CD14-positive monocyte (primary cell): Measurements from ENCODE around the gene TM9SF3. TPM values are rescaled to one million over a fixed set of nuclear protein-coding genes. Genes with fewer than 3 reads are reported as not detected.
"Not testable (repeated sequence)": the region's sequence is repeated elsewhere in the genome, so short reads cannot be mapped to it uniquely, and the experiment has no call there.

Experiments
- DNase-seq, 3 donors: peaks; one replicate each; pipeline ENCODE4 v3.0.0-alpha.2; 2011 to 2022
- H2AFZ ChIP-seq: 2 replicates; pipeline ENCODE4 v1.6.0; 2012; ENCODE audit warnings: mild to moderate bottlenecking, low read depth, low read length, inconsistent platforms; ENCODE audit not compliant: insufficient read depth, poor library complexity, severe bottlenecking
- H3K27ac ChIP-seq, 2 donors: 1 replicate in 1 of 2; 2 replicates in 1 of 2; pipeline ENCODE4 v1.5.1; 2012 to 2013; ENCODE audit warnings: low read length in 2 of 2, control low read depth in 1 of 2, inconsistent platforms in 1 of 2, low read depth in 1 of 2, mild to moderate bottlenecking in 1 of 2
- H3K27me3 ChIP-seq, 2 donors: one replicate each; pipeline versions ENCODE4 v1.6.0 to v1.6.1; 2011 to 2013; ENCODE audit warnings: low read length in 2 of 2; ENCODE audit not compliant: control insufficient read depth in 2 of 2, insufficient read depth in 2 of 2
- H3K36me3 ChIP-seq, 2 donors: replicated peaks in 1 of 2; 1 replicate in 1 of 2; 2 replicates in 1 of 2; pipeline versions ENCODE4 v1.5.1 to v1.6.1; 2012 to 2013; ENCODE audit warnings: low read length in 2 of 2, control low read depth in 1 of 2, inconsistent platforms in 1 of 2, mild to moderate bottlenecking in 1 of 2; ENCODE audit not compliant: insufficient read depth in 2 of 2, control insufficient read depth in 1 of 2
- H3K4me1 ChIP-seq, 2 donors: 1 replicate in 1 of 2; 2 replicates in 1 of 2; pipeline versions ENCODE4 v1.5.1 to v1.6.1; 2012 to 2013; ENCODE audit warnings: low read length in 2 of 2, control low read depth in 1 of 2, inconsistent platforms in 1 of 2, mild to moderate bottlenecking in 1 of 2, moderate library complexity in 1 of 2; ENCODE audit not compliant: insufficient read depth in 2 of 2, control insufficient read depth in 1 of 2
- H3K4me2 ChIP-seq: replicated peaks from 2 replicates; pipeline ENCODE3; 2012; ENCODE audit warnings: low read length, moderate library complexity, mild to moderate bottlenecking; ENCODE audit not compliant: poor library complexity, severe bottlenecking; ENCODE audit errors: extremely low read depth
- H3K4me3 ChIP-seq, 3 experiments: fragments of 200-600 bp in 1 of 3; sonication (generic) in 1 of 3; replicated peaks in 1 of 3; 1 replicate in 2 of 3; 2 replicates in 1 of 3; pipeline ENCODE4 v1.5.1; 2011 to 2013; ENCODE audit warnings: low read length in 3 of 3, mild to moderate bottlenecking in 3 of 3, control low read depth in 2 of 3, low read depth in 2 of 3, inconsistent platforms in 1 of 3, moderate library complexity in 1 of 3
- H3K79me2 ChIP-seq: 2 replicates; pipeline ENCODE4 v1.6.0; 2012; ENCODE audit warnings: mild to moderate bottlenecking, control low read depth, inconsistent platforms, low read length, moderate library complexity; ENCODE audit not compliant: insufficient read depth
- H3K9ac ChIP-seq: 2 replicates; pipeline ENCODE4 v1.6.0; 2017; ENCODE audit warnings: low read length, mild to moderate bottlenecking; ENCODE audit not compliant: insufficient read depth, poor library complexity, severe bottlenecking
- H3K9me3 ChIP-seq, 2 donors: replicated peaks in 1 of 2; 1 replicate in 1 of 2; 2 replicates in 1 of 2; pipeline versions ENCODE4 v1.5.1 to v1.6.1; 2012 to 2013; ENCODE audit warnings: low read length in 2 of 2, control low read depth in 1 of 2; ENCODE audit not compliant: control insufficient read depth in 1 of 2, insufficient read depth in 1 of 2
- H4K20me1 ChIP-seq: 2 replicates; pipeline ENCODE4 v1.6.0; 2012; ENCODE audit warnings: mild to moderate bottlenecking, low read length, control low read depth, moderate library complexity; ENCODE audit not compliant: insufficient read depth
- H3K27ac Mint-ChIP-seq, 7 donors: one replicate each; pipeline ENCODE4 v1.8.0; 2020; ENCODE audit warnings: mild to moderate bottlenecking in 7 of 7, mixed read lengths in 7 of 7, moderate library complexity in 6 of 7, inconsistent platforms in 2 of 7
- H3K27me3 Mint-ChIP-seq, 3 donors: one replicate each; pipeline ENCODE4 v1.8.0; 2021 to 2022; ENCODE audit warnings: low read depth in 3 of 3, mild to moderate bottlenecking in 3 of 3, mixed read lengths in 3 of 3, moderate library complexity in 3 of 3, inconsistent platforms in 1 of 3
- H3K36me3 Mint-ChIP-seq, 2 donors: one replicate each; pipeline ENCODE4 v1.8.0; 2020; ENCODE audit warnings: mixed read lengths in 2 of 2, inconsistent platforms in 1 of 2, mild to moderate bottlenecking in 1 of 2
- H3K4me1 Mint-ChIP-seq: one replicate; pipeline ENCODE4 v1.8.0; 2020; ENCODE audit warnings: mild to moderate bottlenecking, mixed read lengths
- H3K4me3 Mint-ChIP-seq, 2 donors: one replicate each; pipeline ENCODE4 v1.8.0; 2020; ENCODE audit warnings: mild to moderate bottlenecking in 2 of 2, mixed read lengths in 2 of 2, moderate library complexity in 1 of 2
- H3K9me3 Mint-ChIP-seq, 7 donors: one replicate each; pipeline ENCODE4 v1.8.0; 2020 to 2022; ENCODE audit warnings: mixed read lengths in 7 of 7, mild to moderate bottlenecking in 6 of 7, moderate library complexity in 6 of 7, inconsistent platforms in 2 of 7
- CTCF ChIP-seq: fragments of 200-600 bp; IDR thresholded peaks from one replicate; pipeline ENCODE4 v1.8.0; 2022; ENCODE audit warnings: antibody characterized with exemption, mild to moderate bottlenecking
- WGBS: methylation state at CpG from one replicate; pipeline ENCODE4 v1.1.5; 2013; ENCODE audit warnings: missing lambda C conversion rate; ENCODE audit not compliant: insufficient coverage; 5-methylcytosine and 5-hydroxymethylcytosine counted together
- intact Hi-C, 2 donors: fragments of 100-400 bp; cut with micrococcal nuclease; formaldehyde crosslinking; loops; one replicate each; pipeline versions ENCODE4 v1.15.0 to v1.15.1; 2023
- polyA plus RNA-seq, 3 donors: library from polyadenylated mRNA; depleted of rRNA in 1 of 3; unstranded in 2 of 3; stranded (reverse) in 1 of 3; fragments of 300-500 nt in 2 of 3; fragments of >200 nt in 1 of 3; fragmentation: Illumina TruSeq in 2 of 3; gene quantifications; 1 replicate in 2 of 3; 2 replicates in 1 of 3; pipeline ENCODE4 v1.2.3, GENCODE V29; 2012 to 2021

Gene TM9SF3
- polyA plus RNA-seq, 3 donors = 23.9 to 67.1 (median 59.9) TPM

DNA sequence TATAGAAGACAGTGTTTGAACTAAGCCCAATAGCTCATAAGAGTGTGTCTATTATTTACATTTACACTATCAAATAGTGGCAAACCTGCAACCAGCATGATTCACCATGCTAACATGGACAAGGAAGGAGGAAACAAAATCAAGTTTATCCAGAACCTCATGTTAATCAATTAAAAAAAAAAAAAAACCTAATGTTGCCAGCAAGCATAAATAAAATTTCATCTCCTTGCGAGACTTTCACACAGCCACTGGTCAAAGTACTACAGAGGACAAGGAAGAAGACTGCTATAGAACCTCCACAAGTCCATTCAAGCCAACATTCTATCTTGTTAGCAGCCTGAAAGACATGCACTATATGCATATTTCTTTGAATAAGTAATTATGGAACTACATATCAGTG is 9.7 kb downstream of the TM9SF3 start:
- no peak overlapping the region for H3K4me3 ChIP-seq
- intact Hi-C loops = no loop called here
- no peak overlapping the region for H3K9ac ChIP-seq
- H3K79me2 ChIP-seq = peaks cover 99% of the 10 kb centered on the region
- H3K9me3 Mint-ChIP-seq = peaks cover 0 to 4% (median 0%) of the 10 kb centered on the region in 7 donors
- no peaks in the 10 kb centered on the region for H3K27me3 Mint-ChIP-seq
- H3K9me3 ChIP-seq = no peaks in the 10 kb centered on the region
- peak overlapping the region in 5 of 7 donors; percentile 16 to 62 (median 37) for H3K27ac Mint-ChIP-seq
- WGBS = no CpG with 5 or more reads among the region's 1 CpG
- TF ChIP-seq CTCF = no peak
- DNase-seq = no peak
- H2AFZ ChIP-seq = no peak overlapping the region
- no peaks in the 10 kb centered on the region for H3K27me3 ChIP-seq
- peaks cover 15 to 37% of the 10 kb centered on the region in 2 donors for H3K36me3 ChIP-seq
- H3K4me2 ChIP-seq = no peak overlapping the region
- H3K27ac ChIP-seq = no peak overlapping the region
- H3K4me1 ChIP-seq = peaks cover 0 to 10% of the 10 kb centered on the region in 2 donors
- H3K36me3 Mint-ChIP-seq = peaks cover 31 to 42% of the 10 kb centered on the region in 2 donors
- peaks cover 39% of the 10 kb centered on the region for H3K4me1 Mint-ChIP-seq
- no peak overlapping the region for H3K4me3 Mint-ChIP-seq
- peaks cover 98% of the 10 kb centered on the region for H4K20me1 ChIP-seq

- no peak for DNase-seq
- H3K4me2 ChIP-seq = no peak overlapping the region
- peaks cover 98% of the 10 kb centered on the region for H4K20me1 ChIP-seq
- TF ChIP-seq CTCF = no peak
- peaks cover 15 to 43% of the 10 kb centered on the region in 2 donors for H3K36me3 ChIP-seq
- Mint-ChIP-seq H3K27ac (peak overlapping the region in 5 of 7 donors; percentile 43 to 74 (median 62)), H3K9me3 (peaks cover 0 to 4% (median 0%) of the 10 kb centered on the region in 7 donors), H3K4me1 (peaks cover 33% of the 10 kb centered on the region), H3K4me3 (no peak overlapping the region), H3K36me3 (peaks cover 36 to 49% of the 10 kb centered on the region in 2 donors), H3K27me3 (no peaks in the 10 kb centered on the region)
- H3K27me3 ChIP-seq = no peaks in the 10 kb centered on the region
- no peak overlapping the region for H3K4me3 ChIP-seq
- intact Hi-C loops = no loop called here
- no peaks in the 10 kb centered on the region for H3K9me3 ChIP-seq
- no CpG with 5 or more reads among the region's 1 CpG for WGBS
- peak overlapping the region in 1 of 2 donors; percentile 48 for H3K27ac ChIP-seq
- H3K79me2 ChIP-seq = peaks cover 99% of the 10 kb centered on the region
- no peak overlapping the region for H3K9ac ChIP-seq
- H2AFZ ChIP-seq = no peak overlapping the region
- H3K4me1 ChIP-seq = peaks cover 0 to 10% of the 10 kb centered on the region in 2 donors
Measured at GRCh38 chr10:96576277-96576980, 10.4 kb downstream of the TM9SF3 start.

DNA sequence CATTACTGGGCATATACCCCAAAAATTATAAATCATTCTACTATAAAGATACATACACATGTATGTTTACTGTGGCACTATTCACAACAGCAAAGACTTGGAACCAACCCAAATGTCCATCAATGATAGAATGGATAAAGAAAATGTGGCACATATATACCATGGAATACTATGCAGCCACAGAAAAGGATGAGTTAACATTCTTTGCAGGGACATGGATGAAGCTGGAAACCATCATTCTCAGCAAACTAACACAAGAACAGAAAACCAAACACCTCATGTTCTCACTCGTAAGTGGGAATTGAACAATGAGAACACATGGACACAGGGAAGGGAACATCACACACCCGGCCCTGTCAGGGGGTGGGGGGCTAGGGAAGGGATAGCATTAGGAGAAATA is 12.2 kb downstream of the TM9SF3 start:
- H4K20me1 ChIP-seq = peaks cover 98% of the 10 kb centered on the region
- peaks cover 42 to 59% of the 10 kb centered on the region in 2 donors for H3K36me3 Mint-ChIP-seq

More for the DNA sequence above, 12.2 kb downstream of the TM9SF3 start:
- H3K27ac Mint-ChIP-seq, H3K9ac ChIP-seq, H2AFZ ChIP-seq, DNase-seq, H3K9me3 ChIP-seq, H3K4me3 ChIP-seq, H3K4me2 ChIP-seq, H3K27ac ChIP-seq, intact Hi-C loops, H3K27me3 Mint-ChIP-seq, H3K9me3 Mint-ChIP-seq, H3K4me1 ChIP-seq, H3K27me3 ChIP-seq, H3K4me3 Mint-ChIP-seq: not testable (repeated sequence)
- H3K4me1 Mint-ChIP-seq = peaks cover 21% of the 10 kb centered on the region
- Histone ChIP-seq H3K36me3 (peaks cover 22 to 58% of the 10 kb centered on the region in 2 donors), H3K79me2 (peaks cover 99% of the 10 kb centered on the region)
- 100% methylated on average over 1 of the region's 2 CpGs for WGBS
